Frontal cortex (tissue), 4 donors: ENCODE results near the gene EML6. TPM values are rescaled to one million over a fixed set of nuclear protein-coding genes. Genes with fewer than 3 reads are reported as not detected.
A peak's percentile ranks its signal among the peaks of the same experiment; 100 is the strongest.

ENCODE experiments used
- DNase-seq, 2 donors: peaks; one replicate each; pipeline ENCODE4 v3.0.0; 2012; ENCODE audit warnings: low spot score in 2 of 2
- FAIRE-seq: peaks from 2 replicates; lab custom pipeline; 2012; peaks lifted over from hg19 to GRCh38; lab: Jason Lieb, UNC
- small RNA-seq: library from RNA; depleted of rRNA; stranded (forward); fragments of <200 nt; gene quantifications from one replicate; pipeline ENCODE3, GENCODE V24; 2014
- total RNA-seq: library from RNA; depleted of rRNA; stranded (reverse); fragments of >200 nt; gene quantifications from one replicate; pipeline ENCODE4 v1.2.3, GENCODE V29; 2014
- donor health status: control.
- donor health status: control.
- donor health status: control.

Gene EML6
- total RNA-seq, 1 donor from 2014 or later: 5.3 TPM

GRCh38 chr2:55009277-55010060, 286.0 kb downstream of the EML6 start:
- FAIRE-seq (no peak), DNase-seq (no peak)

GRCh38 chr2:55010149-55010591, 286.7 kb downstream of the EML6 start:
- no peak for FAIRE-seq

GRCh38 chr2:55010915-55011314, 287.5 kb downstream of the EML6 start:
- no peak for FAIRE-seq
- no peak for DNase-seq

More at GRCh38 chr2:55010149-55010591, 286.7 kb downstream of the EML6 start:
- peak in 1 of 2 donors; percentile 22 for DNase-seq

GRCh38 chr2:55011831-55012671, 288.6 kb downstream of the EML6 start:
- FAIRE-seq (no peak), DNase-seq (no peak)

- DNase-seq (no peak), FAIRE-seq (no peak)
These were observed 289.4 kb downstream of the EML6 start for GRCh38 chr2:55012672-55013484.

GRCh38 chr2:55013936-55014335, 290.5 kb downstream of the EML6 start:
- no peak for DNase-seq
- FAIRE-seq: peak; percentile 36

- DNase-seq: peak; percentile 10 to 28
- FAIRE-seq: peak; percentile 6
These were observed 291.8 kb downstream of the EML6 start for GRCh38 chr2:55014962-55015939.

GRCh38 chr2:55017428-55017827, 294.0 kb downstream of the EML6 start:
- DNase-seq (no peak), FAIRE-seq (no peak)

- FAIRE-seq: no peak
- DNase-seq: no peak
These were observed 294.4 kb downstream of the EML6 start for GRCh38 chr2:55017880-55018279.

- no peak for DNase-seq
- FAIRE-seq: no peak
These were observed 295.2 kb downstream of the EML6 start for GRCh38 chr2:55018619-55019018.

GRCh38 chr2:55019526-55020258, 296.2 kb downstream of the EML6 start:
- no peak for FAIRE-seq
- no peak for DNase-seq

Small RNA genes within 50 kb of the gene (small RNA-seq; reads per million reads assigned to genes)
- not detected for gene RNU6-433P
- not detected for gene RNU7-81P
